ENCODE results near the gene OIT3. TPM values are rescaled to one million over a fixed set of nuclear protein-coding genes. Genes with fewer than 3 reads are reported as not detected.

Gene OIT3
- total and polyA plus RNA-seq, 2 donors (not counting 3 experiments of a cell fraction or from before 2014, with no cell fraction given): 0.15 TPM; not detected in 1

DNA sequence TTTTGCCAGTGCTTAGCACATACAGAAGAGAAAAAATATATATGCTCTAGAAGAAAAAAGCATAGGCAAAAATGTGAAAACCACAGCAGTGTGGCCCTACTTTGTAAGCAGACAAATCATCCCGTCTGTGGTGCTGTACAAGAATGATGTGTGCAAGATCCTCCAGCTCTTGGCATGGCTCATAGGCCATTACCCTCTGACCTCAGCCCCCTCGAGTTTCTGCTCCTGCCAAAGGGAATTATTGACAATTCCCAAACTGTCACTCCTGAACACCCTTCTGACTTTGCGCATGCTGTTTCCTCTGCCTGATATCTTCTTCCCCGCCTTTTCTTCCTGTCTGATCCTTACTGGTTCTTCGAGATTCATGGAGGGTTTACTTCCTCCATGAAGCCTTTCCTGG lies 33.9 kb downstream of the OIT3 start:
- Histone ChIP-seq H3K9ac (replicated peaks; ENCODE audit: extremely low read depth, insufficient read depth, low read length) (no peak overlapping the region), H3K4me2 (ENCODE audit: insufficient read depth, low read length) (no peak overlapping the region), H3K27ac (ENCODE audit: insufficient read depth, low read depth, low read length) (no peak overlapping the region), H3K36me3 (ENCODE audit: control insufficient read depth in 2 of 2, extremely low read depth in 1 of 2, insufficient read depth in 2 of 2, low read length in 2 of 2) (no peaks in the 10 kb centered on the region), H3K4me1 (ENCODE audit: control insufficient read depth, extremely low read depth, insufficient read depth, low read length) (no peaks in the 10 kb centered on the region), H4K20me1 (replicated peaks; ENCODE audit: control insufficient read depth, extremely low read depth, insufficient read depth, low read length) (no peaks in the 10 kb centered on the region), H3K79me2 (ENCODE audit: control insufficient read depth, insufficient read depth, low read length) (no peaks in the 10 kb centered on the region), H3K27me3 (ENCODE audit: control insufficient read depth in 2 of 2, insufficient read depth in 2 of 2, low read length in 2 of 2) (peaks cover 0 to 2% of the 10 kb centered on the region in 2 experiments), H3K9me3 (replicated peaks; ENCODE audit: control insufficient read depth, insufficient read depth, low read length) (no peaks in the 10 kb centered on the region), H3K9me1 (replicated peaks; ENCODE audit: control insufficient read depth, extremely low read depth, insufficient read depth, low read length) (no peaks in the 10 kb centered on the region), H2AFZ (ENCODE audit: low read depth, low read length) (no peak overlapping the region), H3K4me3 (replicated peaks in 1 of 3; ENCODE audit: insufficient read depth in 1 of 3, low read depth in 1 of 3, low read length in 3 of 3) (no peak overlapping the region)
- TF ChIP-seq POLR2A (IDR thresholded peaks at IDR 0.05; ENCODE audit: low read depth, low read length) (no peak), POLR2AphosphoS5 (IDR thresholded peaks at IDR 0.05; ENCODE audit: insufficient read depth, low read depth, low read length) (no peak), CTCF (IDR thresholded peaks at IDR 0.05; ENCODE audit: extremely low read depth in 1 of 2, insufficient read depth in 1 of 2, low read depth in 1 of 2, low read length in 2 of 2) (no peak), JUN (IDR thresholded peaks at IDR 0.05; ENCODE audit: borderline replicate concordance, insufficient read depth, insufficient read length, low read depth) (no peak), FOS (IDR thresholded peaks at IDR 0.05; ENCODE audit: borderline replicate concordance, insufficient read depth, low read length) (no peak), GATA2 (IDR thresholded peaks at IDR 0.05; ENCODE audit: insufficient read depth, insufficient read length, low read depth, low read length) (no peak), MYC (IDR thresholded peaks at IDR 0.05; ENCODE audit: low read depth, low read length) (no peak), EZH2 (IDR thresholded peaks at IDR 0.05; ENCODE audit: borderline replicate concordance, low read depth, low read length, severe bottlenecking) (no peak)
- TF ChIP-seq, protein P1, sequence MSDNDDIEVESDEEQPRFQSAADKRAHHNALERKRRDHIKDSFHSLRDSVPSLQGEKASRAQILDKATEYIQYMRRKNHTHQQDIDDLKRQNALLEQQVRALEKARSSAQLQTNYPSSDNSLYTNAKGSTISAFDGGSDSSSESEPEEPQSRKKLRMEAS (IDR thresholded peaks at IDR 0.05; ENCODE audit: insufficient read depth, insufficient read length): no peak
- FAIRE-seq: no peak
- ChIA-PET POLR2A (no interaction called here), CTCF (interaction anchor here (0.6 to 1.0 kb wide), 2 partner anchors 11 to 242 kb away, joined by 3 read pairs; no protein-coding TSS in a partner anchor)
- intact Hi-C loops (cut with micrococcal nuclease): no loop called here
- no TSS peak for BruUV-seq (replicated peaks)
- dilution Hi-C loops (cut with MboI; ENCODE audit: extremely low pct_ligation_motif_present, low sequenced_read_pairs): no loop called here
- DNase-seq (ENCODE audit: low read depth, low spot score): no peak

Data from endothelial cell of umbilical vein (primary cell).